Measurements from ENCODE around the gene PDE12. TPM values are rescaled to one million over a fixed set of nuclear protein-coding genes. Genes with fewer than 3 reads are reported as not detected.

Gene PDE12
- total and polyA plus RNA-seq, 2 donors (not counting 3 experiments of a cell fraction or from before 2014, with no cell fraction given), result 12.8 to 20.4 TPM

- peaks cover 5% of the 10 kb centered on the region for H3K4me1 ChIP-seq (ENCODE audit: control insufficient read depth, extremely low read depth, insufficient read depth, low read length)
- ChIA-PET POLR2A (no interaction called here), CTCF (no interaction called here)
- peaks cover 16% of the 10 kb centered on the region for H3K79me2 ChIP-seq (ENCODE audit: control insufficient read depth, insufficient read depth, low read length)
- no peak overlapping the region for H3K27ac ChIP-seq (ENCODE audit: insufficient read depth, low read depth, low read length)
- FAIRE-seq (no peak), DNase-seq (ENCODE audit: low read depth, low spot score) (no peak)
- no peak overlapping the region for H2AFZ ChIP-seq (ENCODE audit: low read depth, low read length)
- dilution Hi-C loops (cut with MboI; ENCODE audit: extremely low pct_ligation_motif_present, low sequenced_read_pairs), result no loop called here
- H3K4me3 ChIP-seq (replicated peaks in 1 of 3; ENCODE audit: insufficient read depth in 1 of 3, low read depth in 1 of 3, low read length in 3 of 3), result no peak overlapping the region
- no peaks in the 10 kb centered on the region for H3K27me3 ChIP-seq (ENCODE audit: control insufficient read depth in 2 of 2, insufficient read depth in 2 of 2, low read length in 2 of 2)
- no peaks in the 10 kb centered on the region for H3K9me1 ChIP-seq (replicated peaks; ENCODE audit: control insufficient read depth, extremely low read depth, insufficient read depth, low read length)
- BruUV-seq (replicated peaks), result no TSS peak
- intact Hi-C loops (cut with micrococcal nuclease), result no loop called here
- no peaks in the 10 kb centered on the region for H3K9me3 ChIP-seq (replicated peaks; ENCODE audit: control insufficient read depth, insufficient read depth, low read length)
- no peak overlapping the region for H3K4me2 ChIP-seq (ENCODE audit: insufficient read depth, low read length)
- peaks cover 2% of the 10 kb centered on the region for H4K20me1 ChIP-seq (replicated peaks; ENCODE audit: control insufficient read depth, extremely low read depth, insufficient read depth, low read length)
- H3K36me3 ChIP-seq (ENCODE audit: control insufficient read depth in 2 of 2, extremely low read depth in 1 of 2, insufficient read depth in 2 of 2, low read length in 2 of 2), result peaks cover 18 to 28% of the 10 kb centered on the region in 2 experiments
- no peak for TF ChIP-seq POLR2AphosphoS5 (IDR thresholded peaks at IDR 0.05; ENCODE audit: insufficient read depth, low read depth, low read length)
- TF ChIP-seq POLR2A (IDR thresholded peaks at IDR 0.05; ENCODE audit: low read depth, low read length), result no peak
- TF ChIP-seq MAX (IDR thresholded peaks at IDR 0.05; ENCODE audit: insufficient read depth, insufficient read length), result no peak
- TF ChIP-seq EZH2 (IDR thresholded peaks at IDR 0.05; ENCODE audit: borderline replicate concordance, low read depth, low read length, severe bottlenecking), result no peak
- TF ChIP-seq GATA2 (IDR thresholded peaks at IDR 0.05; ENCODE audit: insufficient read depth, insufficient read length, low read depth, low read length), result no peak
- no peak for TF ChIP-seq MYC (IDR thresholded peaks at IDR 0.05; ENCODE audit: low read depth, low read length)
- TF ChIP-seq JUN (IDR thresholded peaks at IDR 0.05; ENCODE audit: borderline replicate concordance, insufficient read depth, insufficient read length, low read depth), result no peak
- no peak for TF ChIP-seq CTCF (IDR thresholded peaks at IDR 0.05; ENCODE audit: extremely low read depth in 1 of 2, insufficient read depth in 1 of 2, low read depth in 1 of 2, low read length in 2 of 2)
- TF ChIP-seq FOS (IDR thresholded peaks at IDR 0.05; ENCODE audit: borderline replicate concordance, insufficient read depth, low read length), result no peak
- H3K9ac ChIP-seq (replicated peaks; ENCODE audit: extremely low read depth, insufficient read depth, low read length), result no peak overlapping the region
Measured at GRCh38 chr3:57570878-57571277, 14.8 kb downstream of the PDE12 start.
